Lower leg skin (tissue), 3 donors: Measurements from ENCODE around the gene SGCG.

Source experiments
- CTCF ChIP-seq, 3 donors: fragments of 450-650 bp; IDR thresholded peaks; one replicate each; pipeline ENCODE4 v1.5.1; 2016; ENCODE audit warnings: antibody characterized with exemption in 3 of 3, mild to moderate bottlenecking in 3 of 3, moderate library complexity in 2 of 3
- POLR2A ChIP-seq, 2 donors: fragments of 450-650 bp; IDR thresholded peaks; one replicate each; pipeline ENCODE4 v1.6.1; 2016 to 2017; ENCODE audit warnings: antibody characterized with exemption in 2 of 2, mild to moderate bottlenecking in 1 of 2, moderate library complexity in 1 of 2

GRCh38 chr13:23344931-23345595 lies 164.3 kb downstream of the SGCG start:
- TF ChIP-seq CTCF (IDR thresholded peaks at IDR 0.05) (no peak), POLR2A (IDR thresholded peaks at IDR 0.05) (no peak)
